Natural killer cell (primary cell): Measurements from ENCODE around the gene HBB. TPM values are rescaled to one million over a fixed set of nuclear protein-coding genes. Genes with fewer than 3 reads are reported as not detected.

Experiments used
- ATAC-seq, 3 donors: fragments of 150-1000 bp in 2 of 3; fragments of 200-7000 bp in 1 of 3; cut with Tn5 transposase; 1 replicate in 1 of 3; 2 replicates in 2 of 3; pipeline ENCODE4 v1.10.0; 2021; ENCODE audit warnings: mild to moderate bottlenecking in 2 of 3, moderate library complexity in 2 of 3
- DNase-seq, 2 donors: peaks; one replicate each; pipeline versions ENCODE4 v3.0.0 to v3.0.0-alpha.2; 2013 to 2021; ENCODE audit warnings: mixed read lengths in 1 of 2
- H3K27ac ChIP-seq: one replicate; pipeline ENCODE4 v1.5.1; 2013; ENCODE audit warnings: mild to moderate bottlenecking, low read length
- H3K27me3 ChIP-seq: one replicate; pipeline ENCODE4 v1.6.1; 2013; ENCODE audit warnings: low read length; ENCODE audit not compliant: control insufficient read depth, insufficient read depth
- H3K36me3 ChIP-seq: one replicate; pipeline ENCODE4 v1.6.1; 2013; ENCODE audit warnings: low read length; ENCODE audit not compliant: control insufficient read depth, insufficient read depth
- H3K4me1 ChIP-seq: one replicate; pipeline ENCODE4 v1.6.1; 2013; ENCODE audit warnings: low read length; ENCODE audit not compliant: control insufficient read depth, insufficient read depth
- H3K4me3 ChIP-seq: one replicate; pipeline ENCODE4 v1.5.1; 2013; ENCODE audit warnings: low read length
- H3K9me3 ChIP-seq: one replicate; pipeline ENCODE4 v1.6.1; 2013; ENCODE audit warnings: low read length; ENCODE audit not compliant: control insufficient read depth, insufficient read depth
- H3K27ac Mint-ChIP-seq, 2 donors: one replicate each; pipeline ENCODE4 v1.8.0; 2022; ENCODE audit warnings: mild to moderate bottlenecking in 2 of 2, mixed read lengths in 2 of 2, moderate library complexity in 1 of 2
- H3K27me3 Mint-ChIP-seq, 2 donors: one replicate each; pipeline ENCODE4 v1.8.0; 2022; ENCODE audit warnings: low read depth in 2 of 2, mixed read lengths in 2 of 2
- H3K36me3 Mint-ChIP-seq: one replicate; pipeline ENCODE4 v1.8.0; 2022; ENCODE audit warnings: mixed read lengths
- H3K4me1 Mint-ChIP-seq, 2 donors: one replicate each; pipeline ENCODE4 v1.8.0; 2022; ENCODE audit warnings: mixed read lengths in 2 of 2
- H3K4me3 Mint-ChIP-seq: one replicate; pipeline ENCODE4 v1.8.0; 2022; ENCODE audit warnings: mild to moderate bottlenecking, moderate library complexity, mixed read lengths
- H3K9me3 Mint-ChIP-seq, 2 donors: one replicate each; pipeline ENCODE4 v1.8.0; 2022; ENCODE audit warnings: mixed read lengths in 2 of 2
- CTCF ChIP-seq: fragments of 200-600 bp; IDR thresholded peaks from one replicate; pipeline ENCODE4 v1.8.0; 2022; ENCODE audit warnings: antibody characterized with exemption
- WGBS: methylation state at CpG from one replicate; pipeline ENCODE4 v1.1.7; 2013; ENCODE audit warnings: missing lambda C conversion rate; ENCODE audit not compliant: insufficient coverage; 5-methylcytosine and 5-hydroxymethylcytosine counted together
- intact Hi-C: fragments of 100-400 bp; cut with micrococcal nuclease; formaldehyde crosslinking; loops from one replicate; pipeline ENCODE4 v1.14.2; 2022
- total RNA-seq, 4 donors: library from RNA; stranded (reverse); fragments of 120-200 nt in 1 of 4; gene quantifications; one replicate each; pipeline versions ENCODE4 v1.2.3 to v1.2.4, GENCODE V29; 2013 to 2022

The HBB gene
- total RNA-seq, 3 donors from 2014 or later (not counting 1 experiment from before 2014, with no cell fraction given) = 2.6 to 10.6 TPM; not detected in 1

GRCh38 chr11:5272395-5273017 lies 45.6 kb upstream of the HBB start:
- DNase-seq (no peak), ATAC-seq (no peak)
- Histone ChIP-seq H3K4me1 (no peaks in the 10 kb centered on the region), H3K4me3 (no peak overlapping the region), H3K27ac (no peak overlapping the region), H3K36me3 (no peaks in the 10 kb centered on the region), H3K27me3 (no peaks in the 10 kb centered on the region), H3K9me3 (no peaks in the 10 kb centered on the region)
- no peaks in the 10 kb centered on the region for H3K36me3 Mint-ChIP-seq
- intact Hi-C loops = no loop called here
- no peak overlapping the region for H3K4me3 Mint-ChIP-seq
- H3K27me3 Mint-ChIP-seq = no peaks in the 10 kb centered on the region
- no peak for TF ChIP-seq CTCF
- H3K27ac Mint-ChIP-seq = no peak overlapping the region
- no peaks in the 10 kb centered on the region for H3K4me1 Mint-ChIP-seq
- no peaks in the 10 kb centered on the region for H3K9me3 Mint-ChIP-seq
- WGBS = 85% methylated on average over 1 of the region's 4 CpGs

- intact Hi-C loops = no loop called here
- no peaks in the 10 kb centered on the region for H3K36me3 Mint-ChIP-seq
- no peak within 1 kb of the TSS for H3K4me3 Mint-ChIP-seq
- DNase-seq (no peak), ATAC-seq (no peak)
- H3K9me3 Mint-ChIP-seq = no peaks in the 10 kb centered on the region
- H3K4me3 ChIP-seq = no peak within 1 kb of the TSS
- no peaks in the 10 kb centered on the region for H3K27me3 ChIP-seq
- H3K9me3 ChIP-seq = no peaks in the 10 kb centered on the region
- H3K27me3 Mint-ChIP-seq = no peaks in the 10 kb centered on the region
- no peak within 1 kb of the TSS for H3K27ac Mint-ChIP-seq
- TF ChIP-seq CTCF = no peak
- no peaks in the 10 kb centered on the region for H3K4me1 ChIP-seq
- no peak within 1 kb of the TSS for H3K27ac ChIP-seq
- 89% methylated on average over 4 of the region's 4 CpGs for WGBS
- H3K36me3 ChIP-seq = no peaks in the 10 kb centered on the region
- H3K4me1 Mint-ChIP-seq = no peaks in the 10 kb centered on the region
Measured at GRCh38 chr11:5269715-5270147, 42.9 kb upstream of the HBB start, which contains the start of gene HBE1. Gene HBE1, minus strand, starts transcription at chr11:5269945. Its CDS starts 55 bp downstream, at chr11:5269890.

- DNase-seq (no peak), ATAC-seq (no peak)
- Mint-ChIP-seq H3K9me3 (peaks cover 0 to 2% of the 10 kb centered on the region in 2 donors), H3K4me3 (no peak overlapping the region), H3K27me3 (no peaks in the 10 kb centered on the region), H3K36me3 (no peaks in the 10 kb centered on the region), H3K27ac (no peak overlapping the region), H3K4me1 (no peaks in the 10 kb centered on the region)
- H3K27ac ChIP-seq = no peak overlapping the region
- H3K4me1 ChIP-seq = no peaks in the 10 kb centered on the region
- TF ChIP-seq CTCF = no peak
- intact Hi-C loops = no loop called here
- WGBS = 94% methylated on average over 2 of the region's 2 CpGs
- no peaks in the 10 kb centered on the region for H3K36me3 ChIP-seq
- H3K27me3 ChIP-seq = no peaks in the 10 kb centered on the region
- H3K9me3 ChIP-seq = no peaks in the 10 kb centered on the region
- no peak overlapping the region for H3K4me3 ChIP-seq
Measured at GRCh38 chr11:5267033-5267563, 40.2 kb upstream of the HBB start.

- TF ChIP-seq CTCF = no peak
Measured at GRCh38 chr11:5266609-5267008, 39.7 kb upstream of the HBB start.

More at GRCh38 chr11:5266609-5267008, 39.7 kb upstream of the HBB start:
- no peaks in the 10 kb centered on the region for H3K36me3 Mint-ChIP-seq
- Histone ChIP-seq H3K4me3 (no peak overlapping the region), H3K27ac (no peak overlapping the region), H3K27me3 (no peaks in the 10 kb centered on the region), H3K36me3 (no peaks in the 10 kb centered on the region), H3K9me3 (no peaks in the 10 kb centered on the region), H3K4me1 (no peaks in the 10 kb centered on the region)
- no peak overlapping the region for H3K27ac Mint-ChIP-seq
- no peak for DNase-seq
- intact Hi-C loops = no loop called here
- ATAC-seq = no peak
- H3K4me1 Mint-ChIP-seq = no peaks in the 10 kb centered on the region
- no peak overlapping the region for H3K4me3 Mint-ChIP-seq
- H3K9me3 Mint-ChIP-seq = peaks cover 0 to 2% of the 10 kb centered on the region in 2 donors
- H3K27me3 Mint-ChIP-seq = no peaks in the 10 kb centered on the region
